GM19043 (cell line): Measurements from ENCODE around the gene SPPL3.

ENCODE experiments used
- ATAC-seq: cut with Tn5 transposase; IDR thresholded peaks from one replicate; pipeline ENCODE4 v1.9.1; 2021; ENCODE audit warnings: low read depth; ENCODE audit not compliant: unreplicated experiment

The SPPL3 gene

GRCh38 chr12:120757949-120758348 is 146.2 kb downstream of the SPPL3 start:
- ATAC-seq, result no peak

- ATAC-seq, result no peak
These were observed 146.9 kb downstream of the SPPL3 start for GRCh38 chr12:120757226-120757742.

GRCh38 chr12:120755269-120755668 is 148.9 kb downstream of the SPPL3 start:
- ATAC-seq, result no peak

- no peak for ATAC-seq
These were observed 149.4 kb downstream of the SPPL3 start for GRCh38 chr12:120754792-120755191.

GRCh38 chr12:120751389-120751788 is 152.8 kb downstream of the SPPL3 start:
- ATAC-seq, result no peak

- no peak for ATAC-seq
These were observed 153.4 kb downstream of the SPPL3 start for GRCh38 chr12:120750806-120751205.

GRCh38 chr12:120749256-120749655 is 154.9 kb downstream of the SPPL3 start:
- no peak for ATAC-seq

GRCh38 chr12:120748242-120748641 is 155.9 kb downstream of the SPPL3 start:
- ATAC-seq, result no peak

- ATAC-seq, result no peak
These were observed 159.2 kb downstream of the SPPL3 start for GRCh38 chr12:120744922-120745493.

- no peak for ATAC-seq
These were observed 162.4 kb downstream of the SPPL3 start for GRCh38 chr12:120741476-120742421.

- ATAC-seq, result no peak
These were observed 163.3 kb downstream of the SPPL3 start for GRCh38 chr12:120740871-120741270.

GRCh38 chr12:120739821-120740613 is 164.1 kb downstream of the SPPL3 start:
- no peak for ATAC-seq

- no peak for ATAC-seq
These were observed 165.0 kb downstream of the SPPL3 start for GRCh38 chr12:120739031-120739762.

GRCh38 chr12:120738252-120739030 is 165.7 kb downstream of the SPPL3 start:
- no peak for ATAC-seq

GRCh38 chr12:120737557-120738251 is 166.5 kb downstream of the SPPL3 start:
- ATAC-seq, result no peak

- no peak for ATAC-seq
These were observed 167.5 kb downstream of the SPPL3 start for GRCh38 chr12:120736404-120737331.

- no peak for ATAC-seq
These were observed 169.0 kb downstream of the SPPL3 start for GRCh38 chr12:120735181-120735580.

GRCh38 chr12:120734210-120734609 is 169.9 kb downstream of the SPPL3 start:
- ATAC-seq, result no peak
